Measurements from ENCODE around the gene ABCB9. TPM values are rescaled to one million over a fixed set of nuclear protein-coding genes. Genes with fewer than 3 reads are reported as not detected.

Gene ABCB9
- total and polyA plus RNA-seq, 2 experiments from 2014 or later, result 3.9 to 5.5 TPM

DNA sequence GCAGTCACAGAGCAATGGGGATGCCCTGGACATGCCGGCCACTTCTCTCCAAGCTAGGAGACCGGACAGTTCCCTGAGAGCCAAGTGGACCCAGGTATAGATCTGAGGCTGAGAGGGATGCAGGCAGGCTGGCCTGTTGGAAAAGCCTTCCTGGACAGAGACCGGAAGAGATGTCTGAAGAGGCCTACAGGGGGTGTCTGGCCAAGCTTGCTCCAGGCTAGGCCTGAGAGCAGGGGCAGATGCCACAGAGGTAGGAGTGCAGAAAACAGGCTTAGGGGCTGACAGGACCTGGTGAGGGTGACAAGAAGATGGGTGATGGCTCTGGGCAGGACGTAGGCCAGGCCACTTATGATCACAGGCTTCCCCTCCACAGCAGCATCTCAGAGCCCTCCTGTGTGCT, 44.4 kb upstream of the ABCB9 start:
- no peak overlapping the region for H3K27ac ChIP-seq
- no peaks in the 10 kb centered on the region for H3K79me2 ChIP-seq
- WGBS (ENCODE audit: low lambda C conversion rate, missing lambda C conversion rate), result 95% methylated on average over 4 of the region's 4 CpGs
- DNase-seq (ENCODE audit: low spot score), result no peak
- H3K27me3 ChIP-seq, result no peaks in the 10 kb centered on the region
- no peak for TF ChIP-seq EZH2 (IDR thresholded peaks at IDR 0.05; ENCODE audit: borderline replicate concordance)
- TF ChIP-seq, protein P1, sequence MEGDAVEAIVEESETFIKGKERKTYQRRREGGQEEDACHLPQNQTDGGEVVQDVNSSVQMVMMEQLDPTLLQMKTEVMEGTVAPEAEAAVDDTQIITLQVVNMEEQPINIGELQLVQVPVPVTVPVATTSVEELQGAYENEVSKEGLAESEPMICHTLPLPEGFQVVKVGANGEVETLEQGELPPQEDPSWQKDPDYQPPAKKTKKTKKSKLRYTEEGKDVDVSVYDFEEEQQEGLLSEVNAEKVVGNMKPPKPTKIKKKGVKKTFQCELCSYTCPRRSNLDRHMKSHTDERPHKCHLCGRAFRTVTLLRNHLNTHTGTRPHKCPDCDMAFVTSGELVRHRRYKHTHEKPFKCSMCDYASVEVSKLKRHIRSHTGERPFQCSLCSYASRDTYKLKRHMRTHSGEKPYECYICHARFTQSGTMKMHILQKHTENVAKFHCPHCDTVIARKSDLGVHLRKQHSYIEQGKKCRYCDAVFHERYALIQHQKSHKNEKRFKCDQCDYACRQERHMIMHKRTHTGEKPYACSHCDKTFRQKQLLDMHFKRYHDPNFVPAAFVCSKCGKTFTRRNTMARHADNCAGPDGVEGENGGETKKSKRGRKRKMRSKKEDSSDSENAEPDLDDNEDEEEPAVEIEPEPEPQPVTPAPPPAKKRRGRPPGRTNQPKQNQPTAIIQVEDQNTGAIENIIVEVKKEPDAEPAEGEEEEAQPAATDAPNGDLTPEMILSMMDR (IDR thresholded peaks at IDR 0.05; ENCODE audit: poor library complexity), result no peak
- TF ChIP-seq EZH2phosphoT487 (IDR thresholded peaks at IDR 0.05; ENCODE audit: low read depth, severe bottlenecking, unreplicated experiment), result no peak
- no peaks in the 10 kb centered on the region for H3K4me1 ChIP-seq (ENCODE audit: insufficient read depth)
- H3K9me3 ChIP-seq (ENCODE audit: low read depth), result no peaks in the 10 kb centered on the region
- no peak overlapping the region for H3K4me3 ChIP-seq
- H3K36me3 ChIP-seq (replicated peaks; ENCODE audit: insufficient read depth, low read depth), result no peaks in the 10 kb centered on the region
- no peak overlapping the region for H3K4me2 ChIP-seq
- H4K20me1 ChIP-seq (ENCODE audit: insufficient read depth, poor library complexity, severe bottlenecking), result no peaks in the 10 kb centered on the region
- no peak overlapping the region for H2AFZ ChIP-seq
- no peaks in the 10 kb centered on the region for H3K9me2 ChIP-seq (replicated peaks; ENCODE audit: insufficient read depth)

DNA sequence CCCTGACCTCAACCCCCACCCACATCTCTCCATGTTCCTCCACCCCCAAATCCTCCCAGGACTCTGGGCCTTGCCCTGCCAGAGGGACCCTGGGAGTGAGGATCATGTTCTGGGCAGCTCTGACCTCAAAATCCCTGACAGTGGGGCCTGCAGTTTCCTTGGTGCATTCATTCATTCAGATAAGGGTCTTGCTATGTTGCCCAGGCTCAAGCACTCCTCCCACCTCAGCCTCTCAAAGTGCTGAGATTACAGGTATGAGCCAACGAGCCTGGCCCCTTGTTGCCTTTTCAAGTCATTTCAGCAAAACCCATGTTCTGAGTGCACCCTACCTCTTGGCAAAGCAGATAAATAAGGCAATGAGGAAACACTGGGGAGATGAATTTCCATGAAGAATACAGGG, 43.8 kb upstream of the ABCB9 start:
- TF ChIP-seq, protein P1 (IDR thresholded peaks at IDR 0.05; ENCODE audit: poor library complexity), result no peak
- TF ChIP-seq EZH2phosphoT487 (IDR thresholded peaks at IDR 0.05; ENCODE audit: low read depth, severe bottlenecking, unreplicated experiment) (no peak), EZH2 (IDR thresholded peaks at IDR 0.05; ENCODE audit: borderline replicate concordance) (no peak)
- no peak for DNase-seq (ENCODE audit: low spot score)
- no peak overlapping the region for H2AFZ ChIP-seq
- WGBS (ENCODE audit: low lambda C conversion rate, missing lambda C conversion rate), result 83% methylated on average over 1 of the region's 1 CpG
- H3K27me3 ChIP-seq, result no peaks in the 10 kb centered on the region
- H3K27ac ChIP-seq, result no peak overlapping the region
- no peaks in the 10 kb centered on the region for H3K36me3 ChIP-seq (replicated peaks; ENCODE audit: insufficient read depth, low read depth)
- H3K9me3 ChIP-seq (ENCODE audit: low read depth), result no peaks in the 10 kb centered on the region
- H4K20me1 ChIP-seq (ENCODE audit: insufficient read depth, poor library complexity, severe bottlenecking), result no peaks in the 10 kb centered on the region
- H3K4me2 ChIP-seq, result no peak overlapping the region
- H3K9me2 ChIP-seq (replicated peaks; ENCODE audit: insufficient read depth), result no peaks in the 10 kb centered on the region
- H3K4me3 ChIP-seq, result no peak overlapping the region
- H3K79me2 ChIP-seq, result no peaks in the 10 kb centered on the region
- no peaks in the 10 kb centered on the region for H3K4me1 ChIP-seq (ENCODE audit: insufficient read depth)

DNA sequence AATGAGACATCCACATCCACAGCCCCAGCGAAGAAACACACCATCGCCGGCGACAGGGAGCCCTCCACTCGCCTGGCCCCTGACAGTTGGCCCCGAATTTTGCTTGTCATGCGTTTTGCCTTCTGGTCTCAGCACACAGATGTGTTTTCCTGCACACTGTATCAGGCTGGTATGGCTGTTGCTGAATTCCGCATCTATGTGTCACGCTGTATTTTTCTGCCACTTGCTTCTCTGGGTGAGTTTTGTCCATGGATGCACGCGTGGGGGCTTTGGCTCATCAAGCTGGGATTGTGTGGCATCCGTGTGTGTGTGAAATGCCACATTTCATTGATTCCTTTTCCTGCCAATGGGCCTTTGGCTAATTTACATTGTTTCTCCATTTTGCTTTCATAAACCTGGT, 40.7 kb upstream of the ABCB9 start:
- no peak overlapping the region for H3K4me2 ChIP-seq
- WGBS (ENCODE audit: low lambda C conversion rate, missing lambda C conversion rate), result 80% methylated on average over 12 of the region's 12 CpGs
- H3K36me3 ChIP-seq (replicated peaks; ENCODE audit: insufficient read depth, low read depth), result no peaks in the 10 kb centered on the region

More for the DNA sequence above, 40.7 kb upstream of the ABCB9 start:
- no peaks in the 10 kb centered on the region for H4K20me1 ChIP-seq (ENCODE audit: insufficient read depth, poor library complexity, severe bottlenecking)
- H3K79me2 ChIP-seq, result no peaks in the 10 kb centered on the region
- H3K4me1 ChIP-seq (ENCODE audit: insufficient read depth), result no peaks in the 10 kb centered on the region
- H2AFZ ChIP-seq, result no peak overlapping the region
- no peaks in the 10 kb centered on the region for H3K27me3 ChIP-seq
- no peak for DNase-seq (ENCODE audit: low spot score)
- no peaks in the 10 kb centered on the region for H3K9me2 ChIP-seq (replicated peaks; ENCODE audit: insufficient read depth)
- H3K9me3 ChIP-seq (ENCODE audit: low read depth), result no peaks in the 10 kb centered on the region
- TF ChIP-seq, protein P1 (IDR thresholded peaks at IDR 0.05; ENCODE audit: poor library complexity), result no peak
- TF ChIP-seq EZH2phosphoT487 (IDR thresholded peaks at IDR 0.05; ENCODE audit: low read depth, severe bottlenecking, unreplicated experiment), result no peak
- H3K27ac ChIP-seq, result no peak overlapping the region
- H3K4me3 ChIP-seq, result no peak overlapping the region
